ENCODE measurements around the gene MAEA. TPM values are rescaled to one million over a fixed set of nuclear protein-coding genes. Genes with fewer than 3 reads are reported as not detected.

Gene MAEA
- total RNA-seq, 1 donor from 2014 or later: 38.2 TPM

DNA sequence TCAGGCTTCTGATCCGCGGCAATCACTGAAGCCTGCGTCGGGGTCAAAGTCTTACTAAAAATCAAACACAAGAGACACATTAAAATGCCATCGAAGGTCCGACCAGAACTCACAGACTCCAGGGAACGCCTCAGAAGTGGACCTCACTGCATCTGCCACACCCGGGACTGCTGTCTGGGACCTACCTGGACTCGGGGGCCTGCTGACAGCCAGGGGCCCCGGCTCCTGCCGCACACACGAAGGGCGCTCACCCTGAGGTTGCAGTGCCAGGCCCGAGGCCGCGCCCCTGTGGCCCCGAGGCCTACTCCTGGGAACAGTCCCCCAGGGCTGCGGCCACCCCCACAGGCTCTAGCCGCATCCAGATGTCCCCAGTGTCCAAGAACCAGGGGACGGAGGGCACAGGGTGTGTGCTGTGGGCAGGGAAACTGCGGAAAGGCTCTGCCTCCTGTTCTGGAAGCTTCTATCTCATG lies 48.2 kb upstream of the MAEA start:
- no peaks in the 10 kb centered on the region for H3F3A ChIP-seq (ENCODE audit: low read depth)
- no peaks in the 10 kb centered on the region for H3K9me3 ChIP-seq (ENCODE audit: low read depth)
- no peak overlapping the region for H2AFZ ChIP-seq (replicated peaks)
- H3K27ac ChIP-seq: no peak overlapping the region
- H3K36me3 ChIP-seq: no peaks in the 10 kb centered on the region
- Mint-ChIP-seq H3K4me1 (peaks cover 8% of the 10 kb centered on the region), H3K4me3 (no peak overlapping the region), H3K36me3 (peaks cover 25% of the 10 kb centered on the region), H3K27ac (no peak overlapping the region), H3K27me3 (ENCODE audit: insufficient read depth, low read depth) (peaks cover 5% of the 10 kb centered on the region), H3K9me3 (no peaks in the 10 kb centered on the region)
- no peak overlapping the region for H3K4me3 ChIP-seq
- no peaks in the 10 kb centered on the region for H3K27me3 ChIP-seq
- DNase-seq (ENCODE audit: low spot score): no peak
- peaks cover 81% of the 10 kb centered on the region for H3K79me2 ChIP-seq (ENCODE audit: low read depth)
- peaks cover under 1% of the 10 kb centered on the region for H3K4me1 ChIP-seq
- H3K9ac ChIP-seq: no peak overlapping the region
- no peak overlapping the region for H3K4me2 ChIP-seq
- H4K20me1 ChIP-seq (ENCODE audit: low read depth): peaks cover 75% of the 10 kb centered on the region
- TF ChIP-seq EZH2phosphoT487 (IDR thresholded peaks at IDR 0.05) (no peak), EZH2 (IDR thresholded peaks at IDR 0.05) (no peak)
- TF ChIP-seq, protein P1, sequence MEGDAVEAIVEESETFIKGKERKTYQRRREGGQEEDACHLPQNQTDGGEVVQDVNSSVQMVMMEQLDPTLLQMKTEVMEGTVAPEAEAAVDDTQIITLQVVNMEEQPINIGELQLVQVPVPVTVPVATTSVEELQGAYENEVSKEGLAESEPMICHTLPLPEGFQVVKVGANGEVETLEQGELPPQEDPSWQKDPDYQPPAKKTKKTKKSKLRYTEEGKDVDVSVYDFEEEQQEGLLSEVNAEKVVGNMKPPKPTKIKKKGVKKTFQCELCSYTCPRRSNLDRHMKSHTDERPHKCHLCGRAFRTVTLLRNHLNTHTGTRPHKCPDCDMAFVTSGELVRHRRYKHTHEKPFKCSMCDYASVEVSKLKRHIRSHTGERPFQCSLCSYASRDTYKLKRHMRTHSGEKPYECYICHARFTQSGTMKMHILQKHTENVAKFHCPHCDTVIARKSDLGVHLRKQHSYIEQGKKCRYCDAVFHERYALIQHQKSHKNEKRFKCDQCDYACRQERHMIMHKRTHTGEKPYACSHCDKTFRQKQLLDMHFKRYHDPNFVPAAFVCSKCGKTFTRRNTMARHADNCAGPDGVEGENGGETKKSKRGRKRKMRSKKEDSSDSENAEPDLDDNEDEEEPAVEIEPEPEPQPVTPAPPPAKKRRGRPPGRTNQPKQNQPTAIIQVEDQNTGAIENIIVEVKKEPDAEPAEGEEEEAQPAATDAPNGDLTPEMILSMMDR (IDR thresholded peaks at IDR 0.05): no peak

DNA sequence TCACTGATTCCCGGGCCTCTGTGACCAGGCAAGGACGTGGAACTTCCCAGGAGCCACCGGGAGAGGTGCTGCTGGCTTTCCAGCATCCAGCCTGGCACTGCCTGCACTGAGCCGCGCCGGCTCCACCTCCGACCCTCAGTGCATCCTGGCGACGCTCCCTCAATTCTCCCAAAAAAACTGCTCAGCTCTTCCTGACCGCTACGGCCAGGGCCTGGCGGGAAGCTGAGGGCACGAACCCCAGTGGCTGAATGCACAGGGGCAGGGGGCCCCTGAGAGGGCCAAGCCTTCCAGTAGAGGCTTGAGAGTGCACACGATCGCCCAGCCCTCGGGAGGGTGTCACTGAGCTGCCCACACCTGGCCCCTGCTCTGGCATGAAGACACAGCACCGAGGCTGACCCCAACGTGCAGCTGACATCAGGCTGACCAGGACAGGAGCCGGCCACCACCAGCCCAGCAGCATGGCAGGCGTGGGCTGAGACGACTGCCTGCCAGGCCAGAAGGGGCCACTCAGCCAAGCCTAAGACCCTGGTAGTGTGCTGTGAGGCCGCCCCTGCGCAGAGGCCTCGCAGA lies 47.7 kb upstream of the MAEA start:
- H3F3A ChIP-seq (ENCODE audit: low read depth): no peaks in the 10 kb centered on the region
- peaks cover 8% of the 10 kb centered on the region for H3K27me3 Mint-ChIP-seq (ENCODE audit: insufficient read depth, low read depth)
- peaks cover 80% of the 10 kb centered on the region for H4K20me1 ChIP-seq (ENCODE audit: low read depth)
- peaks cover 86% of the 10 kb centered on the region for H3K79me2 ChIP-seq (ENCODE audit: low read depth)
- H3K9ac ChIP-seq: no peak overlapping the region
- no peak overlapping the region for H3K4me3 ChIP-seq
- no peaks in the 10 kb centered on the region for H3K9me3 Mint-ChIP-seq
- H3K36me3 ChIP-seq: no peaks in the 10 kb centered on the region
- H3K4me1 Mint-ChIP-seq: peaks cover 14% of the 10 kb centered on the region
- H3K27me3 ChIP-seq: no peaks in the 10 kb centered on the region
- peaks cover 25% of the 10 kb centered on the region for H3K36me3 Mint-ChIP-seq
- no peak overlapping the region for H3K4me2 ChIP-seq
- no peak overlapping the region for H3K4me3 Mint-ChIP-seq
- H3K4me1 ChIP-seq: peaks cover 6% of the 10 kb centered on the region
- H2AFZ ChIP-seq (replicated peaks): no peak overlapping the region
- no peak for DNase-seq (ENCODE audit: low spot score)
- no peak overlapping the region for H3K27ac ChIP-seq
- peak overlapping the region; percentile 74 for H3K27ac Mint-ChIP-seq
- no peaks in the 10 kb centered on the region for H3K9me3 ChIP-seq (ENCODE audit: low read depth)
- TF ChIP-seq EZH2 (IDR thresholded peaks at IDR 0.05): no peak
- TF ChIP-seq EZH2phosphoT487 (IDR thresholded peaks at IDR 0.05): no peak
- TF ChIP-seq, protein P1 (IDR thresholded peaks at IDR 0.05): no peak

DNA sequence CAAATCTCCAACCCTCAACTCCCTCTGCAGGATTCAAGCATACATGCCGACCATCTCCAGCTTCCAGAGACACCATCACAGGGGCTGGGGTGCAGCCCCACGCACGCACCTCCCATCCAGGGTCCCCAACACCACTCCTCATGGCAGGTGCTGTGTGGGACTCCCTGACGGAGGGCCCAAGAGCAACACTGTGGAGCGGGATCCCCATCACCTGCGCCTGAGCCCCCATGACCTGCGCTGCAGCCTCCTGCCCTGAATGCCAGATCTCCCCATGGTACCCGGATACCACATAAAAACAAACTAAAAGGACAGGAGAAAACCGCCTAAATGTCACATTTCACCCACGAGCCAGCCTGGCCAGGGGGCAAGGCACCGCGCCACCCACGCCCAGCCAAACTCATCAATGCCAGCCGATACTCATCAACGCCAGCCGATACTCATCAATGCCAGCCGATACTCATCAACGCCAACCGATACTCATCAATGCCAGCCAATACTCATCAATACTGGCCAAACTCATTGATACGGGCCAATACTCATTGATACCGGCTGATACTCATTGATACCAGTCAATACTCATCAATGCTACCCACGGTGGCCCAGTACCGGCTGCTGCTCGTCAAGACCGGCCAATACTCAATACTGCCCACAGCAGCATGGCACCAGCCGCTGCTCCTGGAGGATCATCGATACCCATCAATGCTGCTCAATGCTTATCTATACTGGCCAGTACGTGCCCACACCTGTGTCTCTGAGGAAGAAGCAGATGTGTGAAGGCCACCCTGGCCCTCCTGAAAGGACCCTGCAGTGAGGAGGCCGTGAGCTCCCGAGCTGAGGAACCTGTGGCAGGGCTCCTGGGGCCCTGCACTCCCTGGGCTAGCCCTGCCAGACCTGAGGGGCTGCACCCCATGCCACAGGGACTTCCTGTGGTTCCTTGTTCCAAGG lies 46.9 kb upstream of the MAEA start:
- H3K4me2 ChIP-seq: no peak overlapping the region
- DNase-seq (ENCODE audit: low spot score): no peak
- H4K20me1 ChIP-seq (ENCODE audit: low read depth): peaks cover 87% of the 10 kb centered on the region
- H3K79me2 ChIP-seq (ENCODE audit: low read depth): peaks cover 93% of the 10 kb centered on the region
- H3K36me3 ChIP-seq: no peaks in the 10 kb centered on the region
- Mint-ChIP-seq H3K4me3 (peak overlapping the region; percentile 3), H3K27ac (peak overlapping the region; percentile 84), H3K36me3 (peaks cover 25% of the 10 kb centered on the region), H3K9me3 (no peaks in the 10 kb centered on the region), H3K27me3 (ENCODE audit: insufficient read depth, low read depth) (peaks cover 11% of the 10 kb centered on the region), H3K4me1 (peaks cover 15% of the 10 kb centered on the region)
- H3F3A ChIP-seq (ENCODE audit: low read depth): no peaks in the 10 kb centered on the region
- H3K27ac ChIP-seq: no peak overlapping the region
- no peak overlapping the region for H3K4me3 ChIP-seq
- H3K27me3 ChIP-seq: no peaks in the 10 kb centered on the region
- H3K4me1 ChIP-seq: peaks cover 10% of the 10 kb centered on the region
- no peak overlapping the region for H2AFZ ChIP-seq (replicated peaks)
- no peak overlapping the region for H3K9ac ChIP-seq
- no peaks in the 10 kb centered on the region for H3K9me3 ChIP-seq (ENCODE audit: low read depth)
- TF ChIP-seq EZH2 (IDR thresholded peaks at IDR 0.05) (no peak), EZH2phosphoT487 (IDR thresholded peaks at IDR 0.05) (no peak)
- TF ChIP-seq, protein P1 (IDR thresholded peaks at IDR 0.05): no peak
